WTC11 (cell line): Measurements from ENCODE around the gene ST6GAL1. TPM values are rescaled to one million over a fixed set of nuclear protein-coding genes. Genes with fewer than 3 reads are reported as not detected.

ENCODE experiments used
- ATAC-seq: fragments of 200-7000 bp; cut with Tn5 transposase; 2 replicates; pipeline ENCODE4 v1.10.0; 2021; ENCODE audit warnings: mild to moderate bottlenecking, moderate library complexity
- CTCF ChIA-PET: fragments of 300-600 bp; sonication (Branson Sonifier 250); formaldehyde crosslinking; loops from one replicate; lab custom pipeline; 2021; ENCODE audit warnings: antibody characterized with exemption; lab: Charles Lee
- POLR2A ChIA-PET: fragments of 350-600 bp; sonication (Branson Sonifier 250); formaldehyde crosslinking; loops from one replicate; lab custom pipeline; 2021; ENCODE audit warnings: antibody characterized with exemption; lab: Charles Lee
- DNase-seq: peaks from one replicate; pipeline ENCODE4 v3.0.0; 2021; ENCODE audit warnings: low spot score
- H3K27ac Mint-ChIP-seq: 2 replicates; pipeline ENCODE4 v1.8.0; 2021; ENCODE audit warnings: mixed read lengths
- H3K27me3 Mint-ChIP-seq: 2 replicates; pipeline ENCODE4 v1.8.0; 2021; ENCODE audit warnings: low read depth, mild to moderate bottlenecking, moderate library complexity, mixed read lengths
- H3K36me3 Mint-ChIP-seq: 2 replicates; pipeline ENCODE4 v1.8.0; 2021; ENCODE audit warnings: mixed read lengths
- H3K4me1 Mint-ChIP-seq: 2 replicates; pipeline ENCODE4 v1.8.0; 2022; ENCODE audit warnings: mixed read lengths
- H3K4me3 Mint-ChIP-seq: 2 replicates; pipeline ENCODE4 v1.8.0; 2021; ENCODE audit warnings: mild to moderate bottlenecking, moderate library complexity, mixed read lengths
- H3K9me3 Mint-ChIP-seq: 2 replicates; pipeline ENCODE4 v1.8.0; 2021; ENCODE audit warnings: mixed read lengths
- AFF4 ChIP-seq: sonication (generic); formaldehyde crosslinking; IDR thresholded peaks from 2 replicates; pipeline ENCODE4 v1.8.1; 2023; ENCODE audit warnings: mild to moderate bottlenecking, missing genetic modification reagents, borderline replicate concordance
- ATF2 ChIP-seq: sonication (generic); formaldehyde crosslinking; IDR thresholded peaks from 2 replicates; pipeline ENCODE4 v1.8.1; 2022; ENCODE audit warnings: low read depth, missing genetic modification reagents, borderline replicate concordance
- ATF6 ChIP-seq: sonication (generic); formaldehyde crosslinking; IDR thresholded peaks from 2 replicates; pipeline ENCODE4 v1.8.1; 2023; ENCODE audit warnings: mild to moderate bottlenecking, missing genetic modification reagents
- CBFB ChIP-seq: sonication (generic); formaldehyde crosslinking; IDR thresholded peaks from 2 replicates; pipeline ENCODE4 v1.8.1; 2022; ENCODE audit warnings: mild to moderate bottlenecking, low read depth, missing genetic modification reagents
- EMX1 ChIP-seq: fragments of 250-450 bp; sonication (Bioruptor Pico); IDR thresholded peaks from 2 replicates; pipeline ENCODE4 v1.8.0; 2021; ENCODE audit warnings: mild to moderate bottlenecking
- ETV6 ChIP-seq: sonication (generic); formaldehyde crosslinking; IDR thresholded peaks from 2 replicates; pipeline ENCODE4 v1.8.1; 2022; ENCODE audit warnings: mild to moderate bottlenecking, missing genetic modification reagents
- FOXJ3 ChIP-seq: sonication (generic); formaldehyde crosslinking; IDR thresholded peaks from 2 replicates; pipeline ENCODE4 v1.9.0; 2021; ENCODE audit warnings: missing genetic modification reagents, mild to moderate bottlenecking, borderline replicate concordance
- GABPB1 ChIP-seq: sonication (generic); formaldehyde crosslinking; IDR thresholded peaks from 2 replicates; pipeline ENCODE4 v1.8.1; 2023; ENCODE audit warnings: mild to moderate bottlenecking, missing genetic modification reagents
- IRF1 ChIP-seq: sonication (generic); formaldehyde crosslinking; IDR thresholded peaks from 2 replicates; pipeline ENCODE4 v1.8.0; 2023; ENCODE audit warnings: missing genetic modification reagents
- MYBL2 ChIP-seq: sonication (generic); formaldehyde crosslinking; IDR thresholded peaks from 2 replicates; pipeline ENCODE4 v1.8.1; 2023; ENCODE audit warnings: mild to moderate bottlenecking, moderate library complexity, missing genetic modification reagents
- PRDM15 ChIP-seq: sonication (generic); formaldehyde crosslinking; IDR thresholded peaks from 2 replicates; pipeline ENCODE4 v1.8.0; 2022; ENCODE audit warnings: missing genetic modification reagents
- TP53 ChIP-seq: sonication (generic); formaldehyde crosslinking; IDR thresholded peaks from 2 replicates; pipeline ENCODE4 v1.8.1; 2023; ENCODE audit warnings: mild to moderate bottlenecking, missing genetic modification reagents
- ZNF121 ChIP-seq: sonication (generic); formaldehyde crosslinking; IDR thresholded peaks from 2 replicates; pipeline ENCODE4 v1.8.0; 2023; ENCODE audit warnings: missing genetic modification reagents
- ZNF138 ChIP-seq: sonication (generic); formaldehyde crosslinking; conservative IDR thresholded peaks from 2 replicates; pipeline ENCODE4 v1.8.1; 2022; ENCODE audit warnings: mild to moderate bottlenecking, moderate library complexity, missing genetic modification reagents
- ZNF317 ChIP-seq: sonication (generic); formaldehyde crosslinking; IDR thresholded peaks from 2 replicates; pipeline ENCODE4 v1.8.1; 2023; ENCODE audit warnings: low read depth, mild to moderate bottlenecking, moderate library complexity, missing genetic modification reagents, borderline replicate concordance
- total RNA-seq: library from RNA; stranded (reverse); gene quantifications from 3 replicates; pipeline ENCODE4 v1.2.3, GENCODE V29; 2021

The ST6GAL1 gene
- total RNA-seq, 1 experiment from 2014 or later: 87.5 TPM

GRCh38 chr3:186923241-186923640 lies 7.1 kb upstream of the ST6GAL1 start:
- Mint-ChIP-seq H3K9me3 (peaks cover 3% of the 10 kb centered on the region; the same call in 1 of the 2 replicates), H3K27ac (no peak overlapping the region), H3K4me1 (no peaks in the 10 kb centered on the region), H3K27me3 (peaks cover 4% of the 10 kb centered on the region), H3K4me3 (no peak overlapping the region), H3K36me3 (no peaks in the 10 kb centered on the region)
- DNase-seq (no peak), ATAC-seq (no peak)
- ChIA-PET CTCF (interaction anchor here (0.8 to 1.3 kb wide), 3 partner anchors 74 to 216 kb away, joined by 3 to 4 read pairs (median 3); partner anchors contain the start of gene RPL39L), POLR2A (no interaction called here)
- TF ChIP-seq ZNF138 (CRISPR knock-in tag): no peak
- TF ChIP-seq ZNF121 (CRISPR knock-in tag): no peak
- no peak for TF ChIP-seq ATF6 (CRISPR knock-in tag)
- TF ChIP-seq PRDM15 (CRISPR knock-in tag): no peak
- TF ChIP-seq EMX1 (CRISPR knock-in tag): no peak
- no peak for TF ChIP-seq ETV6 (CRISPR knock-in tag)
- TF ChIP-seq ATF2: no peak
- no peak for TF ChIP-seq IRF1
- TF ChIP-seq GABPB1: no peak

- Mint-ChIP-seq H3K9me3 (peaks cover 4% of the 10 kb centered on the region; the same call in 1 of the 2 replicates), H3K4me1 (peaks cover 13% of the 10 kb centered on the region), H3K4me3 (no peak overlapping the region), H3K36me3 (no peaks in the 10 kb centered on the region), H3K27ac (no peak overlapping the region), H3K27me3 (peaks cover 19% of the 10 kb centered on the region)
- TF ChIP-seq FOXJ3 (no peak), MYBL2 (CRISPR knock-in tag) (no peak), ZNF317 (CRISPR knock-in tag) (no peak), TP53 (no peak), CBFB (CRISPR knock-in tag) (no peak), AFF4 (CRISPR knock-in tag) (no peak)
- ChIA-PET POLR2A (no interaction called here), CTCF (no interaction called here)
- no peak for ATAC-seq
- no peak for DNase-seq
Measured at GRCh38 chr3:186925826-186926225, 4.5 kb upstream of the ST6GAL1 start.
